ENCODE data around the gene GYS1. TPM values are rescaled to one million over a fixed set of nuclear protein-coding genes. Genes with fewer than 3 reads are reported as not detected.

Gene GYS1
- total and polyA plus RNA-seq, 4 donors, result 2.6 to 8.7 (median 6.3) TPM

DNA sequence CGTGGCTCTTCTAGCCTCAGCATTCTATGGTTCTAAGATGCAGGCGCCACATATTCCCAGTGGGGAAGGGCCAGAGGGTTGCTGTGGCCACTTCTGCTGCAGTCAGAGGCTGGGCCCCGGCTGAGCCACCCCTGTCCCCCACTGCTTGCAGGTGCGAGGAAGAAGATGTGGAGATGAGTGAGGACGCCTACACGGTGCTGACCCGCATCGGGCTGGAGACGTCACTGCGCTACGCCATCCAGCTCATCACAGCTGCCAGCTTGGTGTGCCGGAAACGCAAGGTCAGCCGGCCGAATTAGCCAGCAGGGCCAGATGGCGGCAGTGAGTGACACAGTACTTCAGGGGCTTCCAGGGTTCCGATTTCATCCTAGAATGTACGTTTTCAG is 21.8 kb upstream of the GYS1 start:
- DNase-seq (ENCODE audit: low spot score), result no peak
- 96% methylated on average over 18 of the region's 18 CpGs for WGBS
- Histone ChIP-seq H3K27me3 (ENCODE audit: control insufficient read depth in 4 of 4, insufficient read depth in 4 of 4, low read length in 3 of 4) (no peaks in the 10 kb centered on the region), H3K4me3 (ENCODE audit: low read depth in 1 of 3, low read length in 3 of 3) (no peak overlapping the region), H3K27ac (ENCODE audit: low read depth in 1 of 2, low read length in 2 of 2) (no peak overlapping the region), H3K9ac (ENCODE audit: low read depth in 1 of 2, low read length in 2 of 2) (no peak overlapping the region), H3K36me3 (ENCODE audit: control insufficient read depth in 4 of 4, insufficient read depth in 3 of 4, low read depth in 1 of 4, low read length in 3 of 4) (peaks cover 4 to 39% (median 9%) of the 10 kb centered on the region in 4 donors), H3K9me3 (ENCODE audit: control insufficient read depth in 4 of 4, low read length in 3 of 4) (no peaks in the 10 kb centered on the region), H3K4me1 (ENCODE audit: control insufficient read depth in 4 of 4, insufficient read depth in 4 of 4, low read length in 3 of 4) (peaks cover 5 to 22% (median 16%) of the 10 kb centered on the region in 4 donors)
- TF ChIP-seq, protein P1, sequence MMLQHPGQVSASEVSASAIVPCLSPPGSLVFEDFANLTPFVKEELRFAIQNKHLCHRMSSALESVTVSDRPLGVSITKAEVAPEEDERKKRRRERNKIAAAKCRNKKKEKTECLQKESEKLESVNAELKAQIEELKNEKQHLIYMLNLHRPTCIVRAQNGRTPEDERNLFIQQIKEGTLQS (IDR thresholded peaks at IDR 0.05), result no peak
- TF ChIP-seq HNF4A (conservative IDR thresholded peaks at IDR 0.05) (no peak), EGR1 (IDR thresholded peaks at IDR 0.05; ENCODE audit: low read depth in 2 of 2) (no peak), TAF1 (conservative IDR thresholded peaks at IDR 0.05) (no peak), NR2F2 (IDR thresholded peaks at IDR 0.05) (no peak), JUND (IDR thresholded peaks at IDR 0.05) (no peak), FOXA2 (IDR thresholded peaks at IDR 0.05) (no peak), RAD21 (IDR thresholded peaks at IDR 0.05) (no peak)
- TF ChIP-seq, protein P2, sequence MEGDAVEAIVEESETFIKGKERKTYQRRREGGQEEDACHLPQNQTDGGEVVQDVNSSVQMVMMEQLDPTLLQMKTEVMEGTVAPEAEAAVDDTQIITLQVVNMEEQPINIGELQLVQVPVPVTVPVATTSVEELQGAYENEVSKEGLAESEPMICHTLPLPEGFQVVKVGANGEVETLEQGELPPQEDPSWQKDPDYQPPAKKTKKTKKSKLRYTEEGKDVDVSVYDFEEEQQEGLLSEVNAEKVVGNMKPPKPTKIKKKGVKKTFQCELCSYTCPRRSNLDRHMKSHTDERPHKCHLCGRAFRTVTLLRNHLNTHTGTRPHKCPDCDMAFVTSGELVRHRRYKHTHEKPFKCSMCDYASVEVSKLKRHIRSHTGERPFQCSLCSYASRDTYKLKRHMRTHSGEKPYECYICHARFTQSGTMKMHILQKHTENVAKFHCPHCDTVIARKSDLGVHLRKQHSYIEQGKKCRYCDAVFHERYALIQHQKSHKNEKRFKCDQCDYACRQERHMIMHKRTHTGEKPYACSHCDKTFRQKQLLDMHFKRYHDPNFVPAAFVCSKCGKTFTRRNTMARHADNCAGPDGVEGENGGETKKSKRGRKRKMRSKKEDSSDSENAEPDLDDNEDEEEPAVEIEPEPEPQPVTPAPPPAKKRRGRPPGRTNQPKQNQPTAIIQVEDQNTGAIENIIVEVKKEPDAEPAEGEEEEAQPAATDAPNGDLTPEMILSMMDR (IDR thresholded peaks at IDR 0.05; ENCODE audit: low read depth, low read length, missing input control), result no peak
- TF ChIP-seq, protein P3, sequence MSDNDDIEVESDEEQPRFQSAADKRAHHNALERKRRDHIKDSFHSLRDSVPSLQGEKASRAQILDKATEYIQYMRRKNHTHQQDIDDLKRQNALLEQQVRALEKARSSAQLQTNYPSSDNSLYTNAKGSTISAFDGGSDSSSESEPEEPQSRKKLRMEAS (IDR thresholded peaks at IDR 0.05), result no peak
- TF ChIP-seq, protein P4, sequence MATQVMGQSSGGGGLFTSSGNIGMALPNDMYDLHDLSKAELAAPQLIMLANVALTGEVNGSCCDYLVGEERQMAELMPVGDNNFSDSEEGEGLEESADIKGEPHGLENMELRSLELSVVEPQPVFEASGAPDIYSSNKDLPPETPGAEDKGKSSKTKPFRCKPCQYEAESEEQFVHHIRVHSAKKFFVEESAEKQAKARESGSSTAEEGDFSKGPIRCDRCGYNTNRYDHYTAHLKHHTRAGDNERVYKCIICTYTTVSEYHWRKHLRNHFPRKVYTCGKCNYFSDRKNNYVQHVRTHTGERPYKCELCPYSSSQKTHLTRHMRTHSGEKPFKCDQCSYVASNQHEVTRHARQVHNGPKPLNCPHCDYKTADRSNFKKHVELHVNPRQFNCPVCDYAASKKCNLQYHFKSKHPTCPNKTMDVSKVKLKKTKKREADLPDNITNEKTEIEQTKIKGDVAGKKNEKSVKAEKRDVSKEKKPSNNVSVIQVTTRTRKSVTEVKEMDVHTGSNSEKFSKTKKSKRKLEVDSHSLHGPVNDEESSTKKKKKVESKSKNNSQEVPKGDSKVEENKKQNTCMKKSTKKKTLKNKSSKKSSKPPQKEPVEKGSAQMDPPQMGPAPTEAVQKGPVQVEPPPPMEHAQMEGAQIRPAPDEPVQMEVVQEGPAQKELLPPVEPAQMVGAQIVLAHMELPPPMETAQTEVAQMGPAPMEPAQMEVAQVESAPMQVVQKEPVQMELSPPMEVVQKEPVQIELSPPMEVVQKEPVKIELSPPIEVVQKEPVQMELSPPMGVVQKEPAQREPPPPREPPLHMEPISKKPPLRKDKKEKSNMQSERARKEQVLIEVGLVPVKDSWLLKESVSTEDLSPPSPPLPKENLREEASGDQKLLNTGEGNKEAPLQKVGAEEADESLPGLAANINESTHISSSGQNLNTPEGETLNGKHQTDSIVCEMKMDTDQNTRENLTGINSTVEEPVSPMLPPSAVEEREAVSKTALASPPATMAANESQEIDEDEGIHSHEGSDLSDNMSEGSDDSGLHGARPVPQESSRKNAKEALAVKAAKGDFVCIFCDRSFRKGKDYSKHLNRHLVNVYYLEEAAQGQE (IDR thresholded peaks at IDR 0.05), result no peak

DNA sequence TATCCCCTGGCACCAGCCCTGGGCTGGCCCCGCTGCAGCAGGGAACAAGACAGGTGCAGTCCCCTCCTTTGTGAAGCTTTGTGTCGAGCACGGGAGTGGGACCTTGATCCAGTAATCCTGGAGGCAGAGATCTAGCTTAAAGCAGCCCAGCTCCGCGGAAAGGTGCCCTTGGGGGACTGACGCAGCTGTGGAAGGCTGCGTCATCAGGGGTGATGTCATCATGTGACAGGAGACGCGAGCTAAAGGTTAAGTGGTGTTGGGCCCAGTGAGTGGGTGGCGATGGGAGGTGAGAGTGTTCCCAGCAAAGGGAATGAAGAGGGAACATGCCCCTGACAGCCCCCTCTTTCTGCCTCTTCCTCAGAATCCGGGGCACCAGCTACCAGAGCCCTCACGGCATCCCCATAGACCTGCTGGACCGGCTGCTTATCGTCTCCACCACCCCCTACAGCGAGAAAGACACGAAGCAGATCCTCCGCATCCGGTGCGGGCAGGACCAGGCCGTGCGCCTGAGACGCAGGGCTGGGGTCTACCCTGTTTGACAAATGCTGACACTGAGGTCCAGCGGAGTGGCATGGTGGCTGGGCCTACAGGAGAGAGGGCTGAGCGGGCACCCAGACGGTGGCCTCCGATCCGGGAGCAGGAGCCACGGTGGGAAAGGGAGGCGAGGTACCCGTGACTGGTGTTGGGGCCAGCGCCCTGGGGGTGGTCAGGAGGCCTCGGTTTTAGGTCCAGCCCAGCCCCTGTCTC is 21.2 kb upstream of the GYS1 start:
- Histone ChIP-seq H3K4me3 (ENCODE audit: low read depth in 1 of 3, low read length in 3 of 3) (no peak overlapping the region), H3K4me1 (ENCODE audit: control insufficient read depth in 4 of 4, insufficient read depth in 4 of 4, low read length in 3 of 4) (peaks cover 5 to 19% (median 12%) of the 10 kb centered on the region in 4 donors), H3K27me3 (ENCODE audit: control insufficient read depth in 4 of 4, insufficient read depth in 4 of 4, low read length in 3 of 4) (no peaks in the 10 kb centered on the region), H3K27ac (ENCODE audit: low read depth in 1 of 2, low read length in 2 of 2) (no peak overlapping the region), H3K36me3 (ENCODE audit: control insufficient read depth in 4 of 4, insufficient read depth in 3 of 4, low read depth in 1 of 4, low read length in 3 of 4) (peaks cover 4 to 45% (median 12%) of the 10 kb centered on the region in 4 donors), H3K9me3 (ENCODE audit: control insufficient read depth in 4 of 4, low read length in 3 of 4) (no peaks in the 10 kb centered on the region), H3K9ac (ENCODE audit: low read depth in 1 of 2, low read length in 2 of 2) (no peak overlapping the region)
- no peak for DNase-seq (ENCODE audit: low spot score)
- WGBS, result 97% methylated on average over 32 of the region's 32 CpGs
- TF ChIP-seq NR2F2 (IDR thresholded peaks at IDR 0.05) (no peak), HNF4A (conservative IDR thresholded peaks at IDR 0.05) (no peak), RXRA (IDR thresholded peaks at IDR 0.05) (no peak), TAF1 (conservative IDR thresholded peaks at IDR 0.05) (no peak), RAD21 (IDR thresholded peaks at IDR 0.05) (no peak), JUND (IDR thresholded peaks at IDR 0.05) (no peak), YY1 (IDR thresholded peaks at IDR 0.05) (no peak), EGR1 (IDR thresholded peaks at IDR 0.05; ENCODE audit: low read depth in 2 of 2) (no peak)
- TF ChIP-seq, protein P1 (IDR thresholded peaks at IDR 0.05), result no peak
- TF ChIP-seq, protein P2 (IDR thresholded peaks at IDR 0.05; ENCODE audit: low read depth, low read length, missing input control), result no peak
- TF ChIP-seq, protein P3 (IDR thresholded peaks at IDR 0.05), result no peak
- TF ChIP-seq, protein P4 (IDR thresholded peaks at IDR 0.05), result no peak
- TF ChIP-seq, protein P5, sequence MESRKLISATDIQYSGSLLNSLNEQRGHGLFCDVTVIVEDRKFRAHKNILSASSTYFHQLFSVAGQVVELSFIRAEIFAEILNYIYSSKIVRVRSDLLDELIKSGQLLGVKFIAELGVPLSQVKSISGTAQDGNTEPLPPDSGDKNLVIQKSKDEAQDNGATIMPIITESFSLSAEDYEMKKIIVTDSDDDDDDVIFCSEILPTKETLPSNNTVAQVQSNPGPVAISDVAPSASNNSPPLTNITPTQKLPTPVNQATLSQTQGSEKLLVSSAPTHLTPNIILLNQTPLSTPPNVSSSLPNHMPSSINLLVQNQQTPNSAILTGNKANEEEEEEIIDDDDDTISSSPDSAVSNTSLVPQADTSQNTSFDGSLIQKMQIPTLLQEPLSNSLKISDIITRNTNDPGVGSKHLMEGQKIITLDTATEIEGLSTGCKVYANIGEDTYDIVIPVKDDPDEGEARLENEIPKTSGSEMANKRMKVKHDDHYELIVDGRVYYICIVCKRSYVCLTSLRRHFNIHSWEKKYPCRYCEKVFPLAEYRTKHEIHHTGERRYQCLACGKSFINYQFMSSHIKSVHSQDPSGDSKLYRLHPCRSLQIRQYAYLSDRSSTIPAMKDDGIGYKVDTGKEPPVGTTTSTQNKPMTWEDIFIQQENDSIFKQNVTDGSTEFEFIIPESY (IDR thresholded peaks at IDR 0.05), result no peak

Measured in liver (tissue), 9 donors.